Astrocyte of the hippocampus (primary cell): ENCODE results near the gene SULT2B1.
A peak's percentile ranks its signal among the peaks of the same experiment; 100 is the strongest.
"Not testable (repeated sequence)": the region's sequence is repeated elsewhere in the genome, so short reads cannot be mapped to it uniquely, and the experiment has no call there.

Experiments
- DNase-seq: peaks from one replicate; pipeline ENCODE4 v3.0.0; 2011; ENCODE audit warnings: low read depth, low spot score

The SULT2B1 gene

DNA sequence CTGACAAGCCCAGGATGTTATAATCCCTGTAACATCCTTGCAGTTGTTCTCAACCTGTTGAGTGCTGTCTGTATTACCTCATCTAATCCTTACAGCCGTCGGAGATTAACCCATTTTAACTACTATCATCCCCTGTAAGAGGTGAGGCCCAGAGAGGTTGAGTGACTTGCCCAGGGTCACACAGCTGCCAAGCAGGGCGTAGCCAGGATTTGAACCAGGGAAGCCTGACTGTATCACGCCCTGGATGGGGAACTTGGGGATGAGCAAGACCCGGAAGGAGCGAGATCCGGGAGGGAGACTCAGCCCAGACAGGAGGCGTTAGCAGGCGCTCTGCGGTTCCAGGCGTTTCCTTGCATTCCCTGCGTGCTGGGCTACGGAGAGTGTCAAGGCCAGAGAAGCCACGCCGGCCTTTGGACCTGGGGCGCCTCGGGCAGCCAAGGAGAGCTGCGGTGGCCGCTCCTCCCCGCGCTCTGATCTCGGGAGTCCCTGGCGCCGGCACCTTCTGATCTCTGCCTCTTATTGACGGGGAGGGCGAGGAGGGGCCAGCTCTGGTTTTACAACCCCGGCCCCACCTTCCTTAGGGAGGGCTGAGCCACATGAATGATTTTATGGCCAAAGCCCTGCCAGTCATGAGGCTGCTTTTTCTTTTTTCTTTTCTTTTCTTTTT is 6.2 kb downstream of the SULT2B1 start:
- DNase-seq, result peak; percentile 59

DNA sequence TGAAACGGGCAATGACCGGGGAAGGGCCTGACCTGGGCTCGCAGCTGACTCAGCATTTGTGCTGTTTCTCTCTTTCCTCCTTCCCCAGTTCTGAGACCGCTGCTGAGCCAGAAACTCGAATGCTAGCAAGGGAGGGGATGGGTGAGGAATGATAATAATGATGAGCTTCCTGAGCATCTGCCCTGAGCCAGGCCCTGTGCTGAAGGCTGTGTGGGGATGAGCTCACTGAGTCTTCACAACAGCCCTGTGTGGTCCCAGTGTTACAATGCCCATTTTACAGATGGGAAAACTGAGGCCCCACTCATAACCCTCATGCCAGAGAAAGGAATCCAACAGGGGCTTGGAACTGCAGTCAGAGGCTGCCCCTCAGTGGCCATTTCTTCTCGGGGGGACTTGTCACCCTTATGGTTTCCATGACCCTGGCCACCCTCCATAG is 8.1 kb downstream of the SULT2B1 start:
- DNase-seq, result no peak

DNA sequence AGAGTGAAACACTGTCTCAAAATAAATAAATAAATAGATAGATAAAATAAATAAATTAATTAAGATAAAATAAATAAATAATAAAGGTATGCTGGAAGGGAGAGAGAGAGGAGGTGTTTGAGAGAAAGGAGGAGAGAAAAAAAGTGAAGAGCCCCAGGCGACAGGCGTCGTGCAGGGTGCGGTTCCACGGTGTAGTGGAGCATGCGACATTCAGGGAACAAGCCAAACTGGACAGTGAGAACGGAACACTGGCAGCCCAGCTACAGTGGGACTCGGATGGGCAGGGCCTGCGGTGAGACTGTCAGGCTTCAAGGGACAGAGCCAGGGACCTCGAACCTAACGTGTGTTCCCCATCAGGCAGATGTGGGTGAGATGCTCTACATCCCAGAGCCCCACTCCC is 9.4 kb downstream of the SULT2B1 start:
- DNase-seq, result no peak

DNA sequence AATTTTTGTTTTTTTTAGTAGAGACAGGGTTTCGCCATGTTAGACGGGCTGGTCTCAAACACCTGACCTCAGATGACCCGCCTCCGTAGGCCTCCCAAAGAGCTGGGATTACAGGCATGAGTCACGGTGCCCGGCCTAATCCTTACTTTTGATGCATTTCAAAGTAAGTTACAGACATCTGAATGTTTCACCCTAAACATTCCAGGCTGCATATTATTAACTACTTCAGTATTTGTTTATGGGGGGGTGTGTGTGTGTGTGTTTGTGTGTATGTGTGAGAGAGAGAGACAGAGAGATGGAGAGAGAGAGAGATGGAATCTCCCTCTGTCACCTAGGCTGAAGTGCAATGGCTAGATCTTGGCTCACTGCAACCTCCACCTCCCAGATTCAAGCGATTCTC is 13.1 kb downstream of the SULT2B1 start:
- peak; percentile 48 for DNase-seq

DNA sequence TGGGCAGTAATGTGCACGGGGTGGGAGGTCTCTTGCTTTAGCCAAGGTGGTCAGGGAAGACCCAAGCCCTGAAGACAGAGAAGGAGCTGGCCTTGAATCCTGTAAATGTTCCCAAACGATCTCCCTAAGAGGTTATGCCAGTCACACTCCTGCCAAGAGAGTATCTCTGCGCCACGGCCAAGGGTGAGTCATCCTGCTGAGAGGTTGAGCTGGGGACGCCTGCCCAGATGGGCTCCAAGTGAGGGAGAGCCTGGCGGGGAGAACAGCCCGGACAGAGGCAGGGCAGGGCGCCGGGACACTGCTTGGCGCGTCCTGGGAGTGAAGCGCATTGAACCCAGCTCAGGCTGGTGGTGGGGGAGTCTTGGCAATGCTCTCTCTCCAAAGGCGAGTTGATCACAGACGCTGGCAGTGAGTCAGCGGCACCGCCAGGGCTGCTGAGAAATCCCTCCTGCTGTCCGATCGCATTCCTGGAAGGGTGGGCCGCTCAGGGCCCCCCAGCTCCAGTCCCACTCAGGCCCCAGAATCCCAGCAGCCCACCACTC is 16.4 kb downstream of the SULT2B1 start:
- DNase-seq, result peak; percentile 96

DNA sequence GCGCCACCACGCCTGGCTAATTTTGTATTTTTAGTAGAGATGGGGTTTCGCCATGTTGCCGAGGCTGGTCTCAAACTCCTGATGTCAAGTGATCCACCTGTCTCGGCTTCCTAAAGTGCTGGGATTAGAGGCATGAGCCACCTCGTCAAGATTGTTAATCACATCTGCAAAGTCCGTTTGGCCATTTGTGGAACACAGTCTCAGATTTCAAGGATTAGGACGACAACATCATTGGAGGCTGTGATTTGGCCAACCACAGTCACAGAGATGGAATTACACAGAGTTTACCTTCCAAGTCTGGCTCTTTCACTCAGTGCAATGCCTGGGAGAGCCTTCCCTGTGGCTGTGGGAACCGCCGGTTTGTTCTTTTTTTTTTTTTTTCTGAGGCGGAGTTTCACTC is 17.8 kb downstream of the SULT2B1 start:
- DNase-seq, result peak; percentile 60

DNA sequence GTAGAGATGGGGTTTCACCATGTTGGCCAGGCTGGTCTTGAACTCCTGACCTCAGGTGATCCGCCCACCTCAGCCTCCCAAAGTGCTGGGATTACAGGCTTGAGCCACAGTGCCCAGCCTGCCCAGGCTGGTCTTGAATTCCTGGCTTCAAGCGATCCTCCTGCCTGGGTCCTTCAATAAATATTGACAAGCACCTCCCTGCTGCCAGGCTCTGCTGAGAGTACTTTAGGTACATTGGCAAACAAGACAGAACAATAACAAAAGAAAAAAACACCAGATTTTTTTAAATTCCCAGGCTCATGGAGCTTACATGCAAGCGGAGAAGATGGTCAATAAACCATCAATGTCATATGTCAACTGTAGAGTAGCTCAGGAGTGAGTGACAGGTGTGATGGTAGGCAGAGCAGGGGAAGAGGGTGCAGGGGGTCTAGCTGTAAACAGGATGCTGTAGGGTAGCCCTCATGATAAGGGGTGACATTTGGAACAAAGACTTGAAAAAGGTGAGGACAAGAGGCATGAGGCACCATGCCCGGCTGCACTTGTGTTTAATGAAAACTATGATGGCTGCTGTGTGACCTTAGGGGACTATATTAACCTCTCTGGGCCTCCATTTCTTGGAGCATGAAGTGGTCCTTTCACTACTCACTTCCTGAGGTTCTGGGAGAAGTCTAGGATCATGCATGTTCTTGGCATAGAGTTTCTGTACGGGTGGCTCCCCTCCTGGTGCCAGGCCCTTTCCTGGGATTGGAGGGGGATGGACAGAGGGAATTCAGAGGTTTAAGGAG is 19.6 kb downstream of the SULT2B1 start:
- DNase-seq, result no peak

DNA sequence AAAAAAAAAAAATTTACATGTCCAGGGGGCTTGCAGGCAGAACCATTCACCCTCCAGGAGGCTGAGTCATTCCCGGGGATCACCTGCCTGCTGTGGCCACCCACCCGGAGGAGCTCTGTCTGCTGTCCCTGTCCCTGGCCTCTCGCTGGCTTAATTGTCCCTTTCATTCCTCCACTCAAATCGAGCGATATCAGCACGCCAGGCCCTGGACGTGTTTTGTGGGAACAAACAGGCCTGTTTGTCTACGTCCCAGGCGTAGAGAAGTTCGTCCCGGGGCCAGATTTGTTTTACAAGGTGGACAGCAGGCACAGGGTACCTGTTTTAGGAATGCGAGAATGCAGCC is 21.2 kb downstream of the SULT2B1 start:
- DNase-seq, result peak; percentile 20

DNA sequence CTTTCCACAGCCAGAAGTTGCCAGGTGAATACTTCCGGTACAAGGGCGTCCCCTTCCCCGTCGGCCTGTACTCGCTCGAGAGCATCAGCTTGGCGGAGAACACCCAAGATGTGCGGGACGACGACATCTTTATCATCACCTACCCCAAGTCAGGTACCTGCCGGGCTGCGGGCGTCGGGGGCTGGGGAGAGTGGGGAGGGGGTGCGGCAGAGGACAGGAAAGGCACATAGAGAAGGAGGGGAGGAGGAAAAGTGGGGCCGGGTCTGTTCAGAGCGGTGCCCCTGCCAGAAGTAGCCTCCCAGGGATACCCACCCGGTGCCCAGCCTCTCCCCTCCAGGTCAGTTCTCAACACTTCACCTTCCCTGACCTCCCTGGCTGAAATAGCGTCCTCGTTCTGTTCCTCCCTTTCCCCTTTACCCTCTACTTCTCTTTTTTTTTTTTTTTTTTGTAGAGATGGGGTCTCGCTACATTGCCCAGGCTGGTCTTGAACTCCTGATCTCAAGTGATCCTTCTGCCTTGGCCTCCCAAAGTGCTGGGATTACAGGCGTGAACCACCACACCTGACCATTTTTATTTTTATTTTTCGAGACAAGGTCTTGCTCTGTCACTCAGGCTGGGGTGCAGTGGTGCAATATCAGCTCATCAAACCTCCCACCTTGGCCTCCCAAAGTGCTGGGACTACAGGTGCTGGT is 24.1 kb downstream of the SULT2B1 start:
- DNase-seq, result no peak

DNA sequence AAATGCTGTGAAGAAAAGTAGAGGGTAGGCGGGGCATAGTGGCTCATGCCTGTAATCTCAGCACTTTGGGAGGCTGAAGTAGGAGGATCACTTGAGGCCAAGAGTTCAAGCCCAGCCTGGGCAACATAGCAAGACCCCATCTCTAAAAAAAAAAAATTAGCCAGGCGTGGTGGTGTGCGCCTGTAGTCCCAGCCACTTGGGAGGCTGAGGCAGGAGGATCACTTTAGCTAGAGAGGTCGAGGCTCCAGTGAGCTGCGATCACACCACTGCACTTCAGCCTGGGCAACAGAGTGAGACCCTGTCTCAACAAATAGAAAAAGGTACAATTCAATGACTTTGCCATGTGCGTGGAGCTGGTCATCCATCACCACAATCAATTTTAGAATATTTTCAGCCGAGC is 25.9 kb downstream of the SULT2B1 start:
- DNase-seq, result not testable (repeated sequence)

DNA sequence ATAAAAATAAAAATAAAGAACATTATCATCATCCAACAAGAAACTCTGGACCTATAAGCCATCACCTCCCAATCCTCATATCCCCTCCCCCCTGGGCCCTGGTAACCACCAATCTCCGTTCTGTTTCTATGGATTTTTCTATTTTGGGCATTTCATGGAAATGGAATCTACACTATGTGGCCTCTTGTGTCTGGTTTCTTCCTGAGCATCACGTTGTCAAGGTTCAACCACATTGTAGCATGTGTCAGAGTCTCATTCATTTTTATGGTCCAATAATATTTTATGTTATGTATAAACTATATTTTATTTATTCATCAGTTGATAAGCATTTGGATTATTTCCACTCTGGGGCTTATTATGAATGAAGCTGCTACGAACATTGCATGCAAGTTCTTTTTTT is 26.9 kb downstream of the SULT2B1 start:
- peak; percentile 19 for DNase-seq

DNA sequence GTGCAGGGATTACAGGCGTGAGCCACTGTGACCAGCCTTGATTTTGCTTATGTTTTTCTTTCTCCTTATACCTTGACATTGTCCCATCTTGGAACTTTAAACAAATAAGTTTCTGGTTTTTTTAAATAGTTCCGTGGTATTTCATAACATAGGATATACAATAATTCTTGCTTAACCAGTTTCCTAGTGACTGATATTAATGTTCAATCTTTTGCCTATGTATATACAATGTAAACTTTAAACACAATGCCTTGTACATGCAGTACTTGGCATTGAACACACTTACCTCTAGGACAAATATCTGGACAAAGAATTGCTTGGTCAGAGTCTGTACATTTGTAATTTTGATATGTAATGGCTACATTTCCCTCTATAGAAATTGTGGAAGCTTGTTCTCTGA is 30.2 kb downstream of the SULT2B1 start:
- DNase-seq, result no peak

DNA sequence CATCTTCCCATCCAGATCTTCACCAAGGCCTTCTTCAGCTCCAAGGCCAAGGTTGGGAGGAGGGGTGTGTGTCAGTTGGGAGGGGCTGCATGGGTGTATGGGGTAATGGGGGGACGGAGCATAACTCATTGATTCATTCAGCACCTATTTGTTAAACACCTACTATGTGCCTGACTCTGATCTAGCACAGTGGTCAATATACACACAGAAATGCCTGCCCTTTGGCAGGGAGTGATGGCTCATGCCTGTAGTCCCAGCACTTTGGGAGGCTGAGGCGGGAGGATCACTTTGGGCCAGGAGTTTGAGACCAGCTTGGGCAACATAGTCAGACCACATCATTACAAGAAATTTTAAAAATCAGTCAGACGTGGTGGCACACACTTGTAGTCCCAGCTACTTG is 35.4 kb downstream of the SULT2B1 start:
- no peak for DNase-seq

DNA sequence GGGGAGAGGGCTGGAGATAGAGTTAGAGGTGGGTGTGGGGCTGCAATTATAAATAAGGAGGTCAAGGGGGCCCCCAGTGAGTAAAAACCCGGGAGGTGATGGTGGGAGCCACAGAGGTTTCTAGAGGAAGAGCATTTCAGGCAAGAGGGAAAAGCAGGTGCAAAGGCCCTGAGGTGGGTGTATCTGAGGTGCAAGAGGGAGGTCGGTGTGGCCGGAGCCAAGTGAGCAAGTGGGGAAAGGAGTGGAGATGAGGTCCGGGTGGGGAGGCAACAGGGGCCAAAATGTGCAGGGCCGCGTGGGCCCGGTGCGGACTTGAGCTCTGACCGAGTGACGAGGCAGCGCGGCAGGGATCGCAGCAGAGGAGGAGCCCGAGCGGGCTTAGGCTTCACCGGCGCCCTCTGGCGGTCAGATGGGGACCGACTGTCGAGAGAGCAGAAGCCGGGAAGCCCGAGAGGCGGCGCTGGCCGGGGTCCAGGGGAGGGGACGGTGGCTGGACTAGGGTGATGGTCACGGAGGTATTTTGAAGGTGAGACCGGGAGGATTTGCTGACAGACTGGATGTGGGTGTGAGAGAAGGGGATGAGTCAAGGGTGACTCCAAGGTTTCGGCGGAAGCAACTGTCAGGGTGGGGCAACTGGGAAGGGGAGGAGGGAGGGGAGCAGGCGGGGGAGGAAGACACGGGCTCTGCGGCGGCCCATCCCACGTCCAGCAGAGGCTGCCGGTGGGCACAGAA is 36.9 kb downstream of the SULT2B1 start:
- DNase-seq, result peak; percentile 94

DNA sequence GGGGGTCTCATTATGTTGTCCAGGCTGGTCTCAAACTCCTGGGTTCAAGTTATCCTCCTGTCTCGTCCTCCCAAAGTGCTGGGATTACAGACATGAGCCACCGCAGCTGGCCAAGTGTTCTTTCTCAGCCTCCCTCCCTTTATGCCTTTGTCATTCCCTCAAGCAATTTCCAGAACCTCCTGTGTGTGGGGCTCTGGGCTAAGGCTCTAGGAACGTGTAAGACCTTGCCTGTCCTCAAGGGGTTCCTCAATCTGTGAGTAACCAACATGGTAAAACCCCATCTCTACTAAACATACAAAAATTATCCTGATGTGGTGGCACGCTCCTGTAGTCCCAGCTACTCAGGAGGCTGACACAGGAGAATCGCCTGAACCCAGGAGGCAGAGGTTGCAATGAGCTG is 39.0 kb downstream of the SULT2B1 start:
- DNase-seq, result no peak

DNA sequence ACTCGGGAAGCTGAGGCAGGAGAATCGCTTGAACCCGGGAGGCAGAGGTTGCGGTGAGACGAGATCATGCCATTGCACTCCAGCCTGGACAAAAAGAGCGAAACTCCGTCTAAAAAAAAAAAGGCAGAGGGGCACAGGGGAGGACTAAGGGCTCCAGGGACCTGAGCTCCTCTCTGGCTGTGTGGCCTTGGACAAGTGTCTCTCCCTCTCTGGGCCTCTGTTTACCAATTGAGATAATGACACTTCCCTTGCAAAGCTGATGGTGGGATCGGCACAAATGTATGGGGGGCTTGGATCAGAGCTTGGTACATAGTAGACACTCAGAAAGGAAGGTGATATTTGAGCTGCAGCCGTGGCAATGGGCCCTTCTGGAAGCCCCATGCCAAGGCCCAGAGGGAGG is 43.2 kb downstream of the SULT2B1 start:
- no peak for DNase-seq

DNA sequence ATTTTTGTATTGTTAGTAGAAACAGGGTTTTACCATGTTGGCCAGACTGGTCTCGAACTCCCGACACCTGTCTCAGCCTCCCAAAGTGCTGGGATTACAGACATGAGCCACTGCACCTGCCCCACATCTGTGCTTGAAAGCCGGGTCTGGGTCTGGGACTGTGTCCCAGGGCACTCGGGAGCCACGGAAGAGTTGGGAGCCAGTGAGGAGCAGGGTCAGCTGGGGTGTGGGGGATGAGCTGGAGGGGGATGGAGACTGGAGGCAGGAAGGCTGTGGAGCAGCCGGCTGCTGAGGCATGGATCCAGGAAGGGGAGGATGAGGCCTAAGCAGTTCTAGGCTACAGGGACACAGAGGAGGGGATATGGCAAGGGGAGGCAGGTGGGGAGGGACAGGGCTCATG is 43.9 kb downstream of the SULT2B1 start:
- DNase-seq, result no peak

DNA sequence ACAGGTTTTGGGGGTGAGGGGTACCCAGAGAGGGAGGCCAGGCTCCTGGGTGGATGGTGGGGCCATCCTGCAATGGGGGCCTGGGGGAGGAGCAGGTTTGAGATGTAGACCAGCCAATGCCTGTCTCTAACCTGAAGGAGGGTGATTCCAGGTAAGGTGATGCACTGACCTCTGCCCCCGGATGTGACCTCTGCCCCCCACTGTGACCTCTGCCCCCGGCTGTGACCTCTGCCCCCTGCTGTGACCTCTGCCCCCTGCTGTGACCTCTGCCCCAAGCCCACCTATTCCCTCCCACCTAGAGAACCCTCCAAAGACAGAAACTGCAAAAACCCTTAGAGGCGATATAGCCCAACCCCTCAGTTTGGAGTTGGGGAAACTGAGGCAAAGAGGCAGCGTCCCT is 44.3 kb downstream of the SULT2B1 start:
- DNase-seq, result no peak

DNA sequence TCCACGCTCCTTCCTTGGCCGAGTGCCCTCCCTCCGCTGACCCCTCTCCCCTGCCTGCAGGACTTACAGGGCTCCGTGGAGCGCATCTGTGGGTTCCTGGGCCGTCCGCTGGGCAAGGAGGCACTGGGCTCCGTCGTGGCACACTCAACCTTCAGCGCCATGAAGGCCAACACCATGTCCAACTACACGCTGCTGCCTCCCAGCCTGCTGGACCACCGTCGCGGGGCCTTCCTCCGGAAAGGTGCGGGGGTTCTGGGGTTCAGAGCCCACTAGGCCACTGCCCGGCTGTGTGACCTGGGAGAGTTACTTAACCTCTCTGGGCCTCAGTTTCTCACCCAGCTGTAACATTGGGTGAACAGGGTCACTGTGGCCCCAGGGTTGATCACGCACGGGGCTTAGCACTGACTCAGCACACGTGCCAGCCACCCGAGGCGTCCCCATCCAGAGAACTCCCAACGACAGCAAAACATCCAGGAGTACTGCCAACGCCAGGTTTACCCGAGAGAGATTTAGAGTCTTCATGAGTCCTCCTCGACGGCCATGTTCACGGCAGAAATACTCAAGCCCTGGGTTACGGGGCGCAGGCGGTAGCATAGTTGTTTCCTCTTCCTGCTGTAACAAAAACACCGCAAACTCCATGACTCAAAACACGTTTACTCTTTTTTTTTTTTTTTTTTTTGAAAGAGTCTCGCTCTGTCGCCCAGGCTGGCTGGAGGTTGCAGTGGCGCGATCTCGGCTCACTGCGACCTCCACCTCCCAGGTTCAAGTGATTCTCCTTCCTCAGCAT is 44.9 kb downstream of the SULT2B1 start:
- DNase-seq, result no peak

DNA sequence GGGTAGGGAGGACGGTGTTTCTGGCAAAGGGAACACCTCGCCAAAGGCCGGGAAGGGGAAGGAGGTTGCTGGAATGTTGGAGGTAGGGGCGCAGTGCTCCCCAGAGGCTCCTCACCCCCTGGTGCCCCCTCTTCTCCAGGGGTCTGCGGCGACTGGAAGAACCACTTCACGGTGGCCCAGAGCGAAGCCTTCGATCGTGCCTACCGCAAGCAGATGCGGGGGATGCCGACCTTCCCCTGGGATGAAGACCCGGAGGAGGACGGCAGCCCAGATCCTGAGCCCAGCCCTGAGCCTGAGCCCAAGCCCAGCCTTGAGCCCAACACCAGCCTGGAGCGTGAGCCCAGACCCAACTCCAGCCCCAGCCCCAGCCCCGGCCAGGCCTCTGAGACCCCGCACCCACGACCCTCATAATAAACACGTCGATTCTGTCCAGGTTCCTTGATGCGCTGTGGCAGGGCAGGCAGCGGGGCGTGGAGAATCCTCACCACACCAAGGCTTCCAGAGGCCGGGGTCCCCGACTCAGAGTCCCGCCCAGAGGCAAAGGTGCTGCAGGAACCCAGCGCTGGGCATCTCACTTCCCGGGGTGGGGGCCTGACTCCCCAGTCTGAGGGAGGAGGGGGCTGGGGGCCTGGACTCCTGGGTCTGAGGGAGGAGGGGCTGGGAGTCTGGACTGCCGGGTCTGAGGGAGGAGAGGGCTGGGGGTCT is 47.2 kb downstream of the SULT2B1 start:
- no peak for DNase-seq
